ENCODE results near the gene SOX8. TPM values are rescaled to one million over a fixed set of nuclear protein-coding genes. Genes with fewer than 3 reads are reported as not detected.

The SOX8 gene
- total and polyA plus RNA-seq, 2 experiments from 2014 or later: 5.7 to 26.2 TPM

DNA sequence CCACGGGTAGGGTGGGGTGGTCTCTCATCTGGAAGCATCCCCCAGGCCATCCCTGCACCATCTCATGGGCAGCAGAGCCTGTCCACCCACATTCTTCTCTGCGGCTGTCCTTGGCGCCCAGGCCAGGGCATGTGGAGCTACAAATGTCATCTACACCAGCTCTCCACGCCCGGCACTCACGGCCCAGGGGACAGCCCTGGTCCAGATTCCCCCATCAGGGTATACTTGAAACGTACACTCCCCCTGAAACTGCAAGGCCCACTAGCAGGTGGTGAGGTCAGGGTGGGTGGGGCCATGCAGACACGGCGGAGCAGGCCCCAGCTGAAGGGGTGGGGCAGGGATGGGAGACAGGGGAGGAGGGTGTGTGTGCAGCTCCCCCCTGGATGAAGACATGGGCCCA is 3.2 kb upstream of the SOX8 start (continued):
- no peak for TF ChIP-seq ZNF462 (CRISPR knock-in tag; IDR thresholded peaks at IDR 0.05)
- no peak for TF ChIP-seq ZNF331 (CRISPR knock-in tag; IDR thresholded peaks at IDR 0.05; ENCODE audit: low read depth)
- no peak for TF ChIP-seq EZH2 (IDR thresholded peaks at IDR 0.05; ENCODE audit: low read depth, unreplicated experiment)
- no peak for TF ChIP-seq CTCF (conservative IDR thresholded peaks at IDR 0.05; ENCODE audit: low read depth in 2 of 2)

- DNase-seq (ENCODE audit: low spot score): no peak
- Histone ChIP-seq H3K4me1 (ENCODE audit: insufficient read depth) (no peaks in the 10 kb centered on the region), H3K4me2 (no peak overlapping the region), H3K4me3 (no peak overlapping the region; the same call in 1 of the 2 replicates), H3K27me3 (ENCODE audit: insufficient read depth) (peaks cover 27% of the 10 kb centered on the region), H4K20me1 (replicated peaks; ENCODE audit: insufficient read depth) (no peaks in the 10 kb centered on the region; the same call in 1 of the 2 replicates), H3K36me3 (ENCODE audit: insufficient read depth) (no peaks in the 10 kb centered on the region), H3K79me2 (replicated peaks; ENCODE audit: insufficient read depth) (no peaks in the 10 kb centered on the region), H3F3A (replicated peaks; ENCODE audit: low read depth) (no peaks in the 10 kb centered on the region), H2AFZ (no peak overlapping the region), H3K27ac (ENCODE audit: low read depth) (no peak overlapping the region), H3K9me2 (ENCODE audit: insufficient read depth) (no peaks in the 10 kb centered on the region)
- Mint-ChIP-seq H3K27ac (no peak overlapping the region), H3K27me3 (ENCODE audit: insufficient read depth, low read depth, poor library complexity) (peaks cover 30% of the 10 kb centered on the region), H3K36me3 (ENCODE audit: low read depth) (no peaks in the 10 kb centered on the region), H3K9me3 (no peaks in the 10 kb centered on the region), H3K4me3 (no peak overlapping the region), H3K4me1 (peaks cover 7% of the 10 kb centered on the region)
- ATAC-seq: no peak
- no peak for TF ChIP-seq EZH2phosphoT487 (IDR thresholded peaks at IDR 0.05; ENCODE audit: unreplicated experiment)
- no peak for TF ChIP-seq ZNF114 (CRISPR knock-in tag; IDR thresholded peaks at IDR 0.05)
- no peak for TF ChIP-seq ZNF331 (CRISPR knock-in tag; IDR thresholded peaks at IDR 0.05; ENCODE audit: low read depth)
- no peak for TF ChIP-seq EZH2 (IDR thresholded peaks at IDR 0.05; ENCODE audit: low read depth, unreplicated experiment)
- no peak for TF ChIP-seq STAT1 (IDR thresholded peaks at IDR 0.05; ENCODE audit: unreplicated experiment)
- TF ChIP-seq ZNF462 (CRISPR knock-in tag; IDR thresholded peaks at IDR 0.05): no peak
Observed at GRCh38 chr16:979147-979546, 2.4 kb upstream of the SOX8 start.
